Activated T-cell treated with anti-CD3 and anti-CD28 coated beads for 48 hours (primary cell): Measurements from ENCODE around the gene ACVR1B.
"Not testable (repeated sequence)": the region's sequence is repeated elsewhere in the genome, so short reads cannot be mapped to it uniquely, and the experiment has no call there.

Experiments used
- DNase-seq: peaks from one replicate; pipeline ENCODE4 v3.0.0-alpha.2; 2020; ENCODE audit warnings: low read depth

The ACVR1B gene

GRCh38 chr12:51970904-51971646 lies 19.6 kb downstream of the ACVR1B start:
- peak; percentile 25 for DNase-seq

DNA sequence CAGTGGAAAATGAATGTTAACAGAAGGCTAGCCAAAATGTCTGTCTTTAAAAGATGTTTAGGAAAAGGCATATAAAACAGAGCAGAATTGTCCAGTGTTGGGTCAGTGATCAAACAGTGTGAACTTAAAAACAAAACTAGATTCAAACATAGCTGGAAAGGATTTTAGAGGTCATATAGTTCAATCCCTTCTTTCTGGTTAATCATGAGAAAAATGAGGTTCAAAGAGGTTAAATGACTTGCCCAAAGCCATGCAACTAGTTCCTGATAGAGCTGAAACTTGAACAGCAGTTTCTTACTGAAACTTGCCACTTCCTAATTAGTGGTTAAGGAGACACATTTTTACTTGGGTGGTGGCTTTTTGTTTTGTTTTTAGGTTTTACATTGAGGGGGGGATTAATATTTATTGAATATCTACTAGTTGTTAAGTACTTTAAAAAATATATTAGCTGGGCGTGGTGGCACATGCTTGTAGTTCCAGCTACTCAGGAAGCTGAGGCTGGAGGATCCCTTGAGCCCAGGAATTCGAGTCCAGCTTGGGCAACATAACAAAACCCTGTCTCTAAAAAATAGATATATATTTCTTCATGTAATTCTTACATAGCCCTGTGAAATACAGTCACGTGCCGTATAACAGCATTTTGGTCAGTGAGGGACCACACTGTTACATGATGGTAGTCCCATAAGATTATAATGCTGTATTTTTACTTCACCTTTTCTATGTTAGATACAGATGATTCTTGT lies 20.4 kb downstream of the ACVR1B start:
- DNase-seq = no peak

- no peak for DNase-seq
Observed at GRCh38 chr12:51972422-51972812, 20.9 kb downstream of the ACVR1B start.

GRCh38 chr12:51972849-51973273 lies 21.4 kb downstream of the ACVR1B start:
- DNase-seq = peak; percentile 66

DNA sequence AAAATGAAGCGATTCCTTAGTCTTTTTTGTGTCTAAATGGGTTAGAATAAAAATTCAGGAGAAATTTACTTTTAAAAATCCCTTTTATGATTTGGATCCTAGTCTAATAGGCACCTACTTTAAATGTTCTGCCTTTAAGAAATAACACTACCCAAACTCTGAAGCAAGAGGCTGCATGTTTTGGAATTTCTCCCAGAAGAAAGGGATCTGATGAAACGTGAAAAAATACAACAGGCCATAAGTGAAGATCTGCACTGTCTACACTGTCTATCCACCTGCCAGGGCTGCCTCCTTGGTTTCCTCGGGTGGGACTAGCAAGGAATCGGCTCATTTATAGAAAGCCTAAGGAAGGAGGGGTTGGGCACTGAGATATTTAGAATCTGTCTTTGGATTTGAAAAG lies 22.1 kb downstream of the ACVR1B start:
- DNase-seq = no peak

- DNase-seq = no peak
Observed at GRCh38 chr12:51974646-51975045, 23.1 kb downstream of the ACVR1B start.

- no peak for DNase-seq
Observed at GRCh38 chr12:51975196-51975595, 23.7 kb downstream of the ACVR1B start.

DNA sequence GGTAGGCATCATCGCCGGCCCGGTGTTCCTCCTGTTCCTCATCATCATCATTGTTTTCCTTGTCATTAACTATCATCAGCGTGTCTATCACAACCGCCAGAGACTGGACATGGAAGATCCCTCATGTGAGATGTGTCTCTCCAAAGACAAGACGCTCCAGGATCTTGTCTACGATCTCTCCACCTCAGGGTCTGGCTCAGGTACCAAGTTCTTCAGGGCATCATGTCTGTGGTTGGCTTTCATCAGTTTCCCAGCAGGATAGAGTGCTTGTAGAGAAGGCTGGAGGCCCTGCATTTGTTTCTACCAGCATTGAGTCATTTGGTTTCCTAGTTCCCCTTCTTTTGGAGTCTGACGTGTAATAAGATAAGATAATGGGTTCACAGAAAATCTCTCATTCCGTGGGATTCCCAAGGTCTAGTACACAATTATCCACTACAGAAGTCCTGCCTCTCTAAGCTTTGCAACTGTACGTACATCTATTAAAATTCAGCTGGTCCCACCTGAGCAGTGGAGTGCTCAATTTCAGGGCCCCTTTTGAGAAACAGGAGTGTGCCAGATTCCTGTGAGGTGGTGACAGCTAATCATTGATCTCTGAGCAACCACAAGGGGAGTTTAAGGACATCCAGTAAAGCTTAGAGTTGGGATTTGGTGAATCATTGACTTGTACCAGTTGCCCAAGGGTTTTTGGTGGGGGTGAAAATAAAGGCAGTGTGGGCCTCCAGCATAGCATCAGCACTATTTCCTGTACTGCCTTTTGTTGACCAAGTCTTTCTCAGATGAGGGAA lies 25.1 kb downstream of the ACVR1B start:
- no peak for DNase-seq

GRCh38 chr12:51977320-51977753 lies 25.8 kb downstream of the ACVR1B start:
- no peak for DNase-seq

DNA sequence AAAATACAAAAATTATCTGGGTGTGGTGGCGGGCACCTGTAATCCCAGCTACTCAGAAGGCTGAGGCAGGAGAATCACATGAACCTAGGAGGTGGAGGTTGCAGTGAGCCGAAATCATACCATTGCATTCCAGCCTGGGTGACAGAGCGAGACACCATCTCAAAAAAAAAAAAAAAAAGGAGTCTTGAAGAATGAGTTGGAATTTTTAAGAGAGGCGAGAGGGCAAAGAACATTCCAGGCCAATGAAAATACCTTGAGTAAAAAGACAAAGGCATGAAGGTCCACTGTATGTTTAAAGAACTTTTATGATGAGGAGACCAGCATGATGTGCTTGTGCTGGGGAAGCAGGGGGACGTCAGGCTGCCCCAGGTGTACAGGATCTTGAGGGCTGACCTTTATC lies 27.8 kb downstream of the ACVR1B start:
- not testable (repeated sequence) for DNase-seq

DNA sequence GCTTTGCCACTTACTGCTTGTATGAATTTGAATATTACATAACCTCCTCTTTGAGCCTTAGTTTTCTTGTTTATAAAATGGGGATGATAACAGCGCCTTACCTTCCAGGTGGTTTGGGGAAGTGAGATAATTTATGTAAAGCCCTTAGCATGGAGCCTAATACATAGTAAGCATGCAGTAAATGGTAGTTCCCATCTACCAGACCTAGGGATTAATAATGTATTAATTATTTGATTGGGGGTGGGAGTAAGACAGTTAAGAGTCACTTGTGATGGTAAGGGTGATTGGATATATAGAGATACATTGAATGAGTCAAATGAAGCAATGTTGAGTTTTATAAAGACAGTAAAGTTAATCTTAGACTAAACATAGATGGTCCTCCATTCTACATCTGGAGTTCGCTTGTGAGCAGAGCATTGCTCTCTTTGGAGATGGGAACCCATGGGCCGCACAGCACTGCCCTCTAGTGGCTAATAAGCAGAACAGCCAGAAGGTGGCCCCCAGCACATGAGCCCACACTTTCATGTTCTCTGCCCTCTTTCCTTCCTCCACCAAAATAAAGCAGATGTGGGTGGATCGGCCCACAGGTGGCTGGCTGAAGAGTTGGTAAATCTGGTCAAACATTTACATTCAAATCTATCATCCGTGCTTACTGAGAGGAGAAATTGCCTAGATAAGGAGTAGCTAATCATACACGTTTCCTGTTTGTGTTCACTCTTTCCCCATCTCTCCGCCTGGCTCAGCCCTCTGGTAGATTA lies 28.7 kb downstream of the ACVR1B start:
- DNase-seq = peak; percentile 49

- DNase-seq = no peak
Observed at GRCh38 chr12:51980809-51981127, 29.3 kb downstream of the ACVR1B start.

DNA sequence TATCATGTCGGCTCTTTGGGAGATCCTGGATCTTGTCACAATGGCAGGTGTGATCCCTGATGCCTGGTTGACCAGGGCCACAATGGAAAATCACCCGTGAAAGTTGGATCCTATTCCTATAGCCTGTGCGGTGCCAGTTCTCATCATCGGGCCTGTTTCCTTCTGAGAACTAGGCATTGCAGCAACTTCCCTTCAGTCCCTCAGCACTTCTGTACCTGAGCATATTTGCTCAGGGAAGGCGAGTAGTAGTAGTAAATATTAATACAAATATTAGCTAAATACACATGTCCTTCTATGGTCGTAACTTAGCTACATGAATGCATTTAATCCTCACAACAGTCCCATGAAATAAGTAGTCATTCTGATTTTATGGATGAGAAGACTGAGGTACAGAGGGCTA lies 33.2 kb downstream of the ACVR1B start:
- DNase-seq = no peak

GRCh38 chr12:51985154-51985835 lies 33.8 kb downstream of the ACVR1B start:
- no peak for DNase-seq

DNA sequence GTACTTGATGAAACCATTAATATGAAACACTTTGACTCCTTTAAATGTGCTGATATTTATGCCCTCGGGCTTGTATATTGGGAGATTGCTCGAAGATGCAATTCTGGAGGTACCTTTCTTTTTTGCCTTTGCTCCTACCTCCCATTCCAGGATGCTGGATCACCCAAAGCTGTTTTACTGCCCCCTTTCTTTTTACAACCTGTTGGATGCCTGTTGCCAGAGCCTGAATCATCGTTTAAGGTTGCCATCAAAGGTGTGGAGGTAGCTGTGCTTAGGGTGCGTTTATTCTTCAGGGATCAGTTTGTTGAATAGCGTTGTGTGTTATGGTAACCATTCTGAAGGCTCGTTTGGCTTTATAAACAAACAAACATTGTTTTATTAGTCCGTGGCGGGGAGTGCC lies 35.3 kb downstream of the ACVR1B start:
- DNase-seq = no peak

DNA sequence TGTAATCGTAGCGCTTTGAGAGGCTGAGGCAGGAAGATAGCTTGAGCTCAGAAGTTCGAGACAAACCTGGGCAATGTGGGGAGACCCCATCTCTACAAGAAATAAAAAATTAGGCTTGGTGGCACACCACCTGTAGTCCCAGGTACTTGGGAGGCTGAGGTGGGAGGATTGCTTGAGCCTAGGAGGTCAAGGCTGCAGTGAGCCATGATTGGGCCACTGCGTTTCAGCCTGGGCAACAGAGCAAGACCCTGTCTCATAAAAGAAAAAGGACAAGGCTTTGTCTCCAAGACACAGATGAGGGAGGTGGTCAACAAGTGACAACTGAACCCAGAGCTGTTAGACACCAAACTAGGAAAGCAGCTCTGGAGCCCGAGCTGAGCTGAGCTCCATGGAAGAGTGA lies 40.7 kb downstream of the ACVR1B start:
- DNase-seq = no peak

DNA sequence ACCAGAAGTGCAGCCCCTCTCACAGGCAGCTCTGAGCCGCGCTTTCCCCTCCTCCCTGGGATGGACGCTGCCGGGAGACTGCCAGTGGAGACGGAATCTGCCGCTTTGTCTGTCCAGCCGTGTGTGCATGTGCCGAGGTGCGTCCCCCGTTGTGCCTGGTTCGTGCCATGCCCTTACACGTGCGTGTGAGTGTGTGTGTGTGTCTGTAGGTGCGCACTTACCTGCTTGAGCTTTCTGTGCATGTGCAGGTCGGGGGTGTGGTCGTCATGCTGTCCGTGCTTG lies 43.0 kb downstream of the ACVR1B start:
- DNase-seq = no peak

DNA sequence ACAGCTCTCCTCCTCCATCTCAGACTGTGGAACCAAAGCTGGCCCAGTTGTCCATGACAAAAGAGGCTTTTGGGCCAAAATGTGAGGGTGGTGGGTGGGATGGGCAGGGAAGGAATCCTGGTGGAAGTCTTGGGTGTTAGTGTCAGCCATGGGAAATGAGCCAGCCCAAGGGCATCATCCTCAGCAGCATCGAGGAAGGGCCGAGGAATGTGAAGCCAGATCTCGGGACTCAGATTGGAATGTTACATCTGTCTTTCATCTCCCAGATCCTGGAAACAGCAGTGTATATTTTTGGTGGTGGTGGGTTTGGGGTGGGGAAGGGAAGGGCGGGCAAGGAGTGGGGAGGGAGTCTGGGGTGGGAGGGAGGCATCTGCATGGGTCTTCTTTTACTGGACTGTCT lies 43.5 kb downstream of the ACVR1B start:
- no peak for DNase-seq

- DNase-seq = no peak
Observed at GRCh38 chr12:51997136-51997535, 45.6 kb downstream of the ACVR1B start.

GRCh38 chr12:52003016-52003550 lies 51.6 kb downstream of the ACVR1B start:
- no peak for DNase-seq

- DNase-seq = no peak
Observed at GRCh38 chr12:52003591-52003990, 52.1 kb downstream of the ACVR1B start.
